G401.6 (cell line): ENCODE data around the gene TMEM37.

Source experiments
- FAIRE-seq: peaks from 2 replicates; lab custom pipeline; 2012; peaks lifted over from hg19 to GRCh38; lab: Jason Lieb, UNC

Gene TMEM37

DNA sequence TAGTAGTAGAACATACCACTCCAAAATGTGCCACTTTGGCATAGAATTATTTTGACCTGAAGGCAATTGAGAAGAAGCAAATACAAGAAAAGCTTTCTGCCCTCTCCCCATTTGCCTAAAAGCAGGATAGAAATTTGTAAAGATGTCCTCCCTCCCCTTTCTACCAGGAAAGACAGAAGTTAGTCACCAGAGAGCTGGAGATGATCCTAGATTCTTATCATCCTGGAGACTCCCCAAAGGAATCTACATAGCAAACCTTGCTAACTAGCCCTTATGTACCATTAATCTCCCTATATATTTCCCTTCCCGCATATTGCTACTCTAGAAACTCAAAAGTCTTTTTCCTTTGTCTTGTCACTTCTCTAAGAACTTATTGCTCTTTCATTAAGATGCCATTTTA is 12.6 kb upstream of the TMEM37 start:
- no peak for FAIRE-seq

DNA sequence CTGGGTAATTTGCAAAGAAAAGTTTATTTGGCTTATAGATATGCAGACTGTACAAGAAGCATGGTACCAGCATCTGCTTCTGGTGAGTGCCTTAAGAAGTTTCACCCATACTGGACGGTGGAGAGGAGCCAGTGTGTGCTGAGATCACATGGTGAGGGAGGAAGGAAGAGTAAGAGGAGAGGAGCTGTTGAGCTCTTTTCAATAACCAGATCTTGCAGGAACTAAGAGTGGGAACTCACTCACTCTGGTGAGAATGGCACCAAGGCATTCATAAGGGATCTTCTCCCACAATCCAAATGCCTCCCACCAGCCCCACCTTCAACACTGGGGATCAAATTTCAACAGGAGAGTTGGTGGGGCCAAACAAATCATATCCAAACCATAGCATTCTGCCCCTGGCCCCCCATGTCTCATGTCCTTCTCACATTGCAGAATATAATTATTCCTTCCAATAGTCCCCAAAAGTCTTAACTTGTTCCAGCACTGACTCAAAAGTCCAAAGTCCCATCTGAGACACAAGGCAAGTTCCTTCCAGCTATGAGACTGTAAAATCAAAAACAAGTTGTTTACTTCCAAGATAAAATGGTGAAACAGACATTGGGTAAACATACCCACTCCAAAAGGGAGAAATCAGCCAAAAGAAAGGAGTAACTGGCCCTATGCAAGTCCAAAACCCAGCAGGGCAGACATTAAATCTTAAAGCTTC is 11.7 kb upstream of the TMEM37 start:
- no peak for FAIRE-seq

DNA sequence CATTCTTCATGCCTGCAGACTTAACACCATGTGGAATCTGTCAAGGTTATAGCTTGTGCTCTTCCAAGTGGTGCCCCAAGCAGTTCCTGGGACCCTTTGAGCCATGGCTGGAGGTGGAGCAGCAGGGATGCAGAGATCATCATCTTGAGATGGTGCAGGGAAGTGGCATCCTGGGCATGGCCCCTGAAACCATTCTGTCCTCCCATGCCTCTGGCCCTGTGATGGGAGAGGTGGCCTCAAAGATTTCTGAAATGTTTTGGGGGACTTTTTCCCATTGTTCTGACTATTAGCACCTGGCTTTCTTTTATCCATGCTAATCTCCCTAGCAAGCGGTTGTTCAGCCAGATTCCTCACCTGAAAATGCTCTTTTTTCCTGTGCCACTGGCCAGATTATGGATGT is 10.3 kb upstream of the TMEM37 start:
- no peak for FAIRE-seq

DNA sequence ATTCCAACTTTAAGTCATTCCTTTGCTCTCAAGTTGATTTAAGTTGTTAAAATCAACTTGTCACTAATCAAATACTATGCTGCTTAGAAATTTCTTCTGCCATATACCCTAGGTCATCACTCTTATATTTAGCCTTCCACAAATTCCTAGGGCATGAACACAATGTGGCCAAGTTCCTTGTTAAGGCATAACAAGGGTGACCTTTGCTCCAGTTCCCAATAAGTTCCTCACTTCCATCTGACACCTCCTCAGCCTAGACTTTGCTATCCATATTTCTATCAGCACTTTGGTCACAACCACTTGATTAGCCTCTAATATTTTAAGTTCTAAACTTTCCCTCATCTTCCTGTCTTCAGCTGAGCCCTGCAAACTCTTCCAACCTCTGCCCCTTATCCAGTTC is 9.9 kb upstream of the TMEM37 start:
- no peak for FAIRE-seq

DNA sequence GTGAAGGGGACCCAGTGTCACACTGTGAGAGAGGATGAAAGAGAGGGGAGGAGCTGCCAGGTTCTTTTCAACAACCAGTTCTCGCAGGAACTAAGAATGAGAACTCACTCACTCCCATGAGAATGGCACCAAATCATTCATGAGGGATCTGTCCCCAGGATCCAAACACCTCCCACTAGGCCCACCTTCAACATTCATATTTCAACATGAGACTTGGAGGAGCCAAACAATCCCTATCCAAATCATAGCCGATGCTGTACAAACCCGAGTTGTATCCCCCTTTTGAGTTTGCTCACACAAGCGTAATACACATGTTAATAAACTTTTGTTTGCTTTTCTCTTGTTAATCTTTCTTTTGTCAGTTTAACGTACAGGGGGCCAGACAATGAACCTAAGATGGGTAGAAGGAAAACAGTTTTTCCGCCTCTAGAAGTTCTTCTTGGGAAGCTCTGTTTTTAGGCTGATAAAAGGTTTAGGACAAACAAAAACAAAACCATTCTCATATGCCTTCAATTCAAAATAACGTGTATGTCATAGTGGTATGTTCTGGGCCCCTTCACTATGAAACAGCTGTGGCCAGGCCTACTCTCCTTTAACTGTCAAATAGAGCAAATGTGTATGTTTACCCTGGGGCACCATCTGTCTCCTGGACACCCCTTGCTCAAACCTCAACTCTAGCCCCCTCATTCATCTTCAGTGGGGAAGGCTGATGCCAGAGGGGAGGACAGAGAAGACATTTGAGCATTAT is 9.1 kb upstream of the TMEM37 start:
- no peak for FAIRE-seq

DNA sequence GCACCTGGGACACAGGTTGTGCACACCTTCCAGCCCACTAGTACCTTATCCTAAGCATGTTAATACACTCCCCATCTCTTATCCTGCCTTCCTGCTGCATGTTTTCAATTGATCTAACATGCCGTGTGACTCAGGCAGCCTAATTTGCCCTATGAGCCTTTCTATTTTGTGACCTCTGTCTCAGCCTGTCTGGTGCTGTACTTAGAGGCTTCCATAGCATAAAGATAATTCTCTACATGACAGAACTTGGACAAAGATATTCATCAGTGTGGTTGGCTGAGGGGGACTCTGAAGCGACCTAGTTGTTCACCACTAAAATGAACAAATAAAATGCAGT is 8.6 kb upstream of the TMEM37 start:
- no peak for FAIRE-seq

DNA sequence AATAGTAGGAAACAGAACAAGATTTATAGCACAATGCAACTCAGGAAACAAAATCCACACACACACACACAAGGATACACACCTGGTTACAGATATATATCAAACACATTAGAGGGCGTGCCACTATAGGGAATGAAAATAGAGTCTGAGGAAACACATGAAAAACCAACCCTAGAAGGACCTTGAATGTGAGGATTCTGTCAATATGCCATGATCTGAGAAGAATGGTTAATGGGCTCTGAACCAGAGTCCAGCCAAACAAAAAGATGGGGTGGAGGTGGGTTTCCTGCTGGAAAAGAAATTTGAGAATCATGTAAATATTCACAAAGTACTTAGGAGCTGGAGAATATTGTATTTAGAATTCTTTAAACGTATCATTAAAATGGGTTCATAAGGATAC is 7.8 kb upstream of the TMEM37 start:
- FAIRE-seq = no peak

DNA sequence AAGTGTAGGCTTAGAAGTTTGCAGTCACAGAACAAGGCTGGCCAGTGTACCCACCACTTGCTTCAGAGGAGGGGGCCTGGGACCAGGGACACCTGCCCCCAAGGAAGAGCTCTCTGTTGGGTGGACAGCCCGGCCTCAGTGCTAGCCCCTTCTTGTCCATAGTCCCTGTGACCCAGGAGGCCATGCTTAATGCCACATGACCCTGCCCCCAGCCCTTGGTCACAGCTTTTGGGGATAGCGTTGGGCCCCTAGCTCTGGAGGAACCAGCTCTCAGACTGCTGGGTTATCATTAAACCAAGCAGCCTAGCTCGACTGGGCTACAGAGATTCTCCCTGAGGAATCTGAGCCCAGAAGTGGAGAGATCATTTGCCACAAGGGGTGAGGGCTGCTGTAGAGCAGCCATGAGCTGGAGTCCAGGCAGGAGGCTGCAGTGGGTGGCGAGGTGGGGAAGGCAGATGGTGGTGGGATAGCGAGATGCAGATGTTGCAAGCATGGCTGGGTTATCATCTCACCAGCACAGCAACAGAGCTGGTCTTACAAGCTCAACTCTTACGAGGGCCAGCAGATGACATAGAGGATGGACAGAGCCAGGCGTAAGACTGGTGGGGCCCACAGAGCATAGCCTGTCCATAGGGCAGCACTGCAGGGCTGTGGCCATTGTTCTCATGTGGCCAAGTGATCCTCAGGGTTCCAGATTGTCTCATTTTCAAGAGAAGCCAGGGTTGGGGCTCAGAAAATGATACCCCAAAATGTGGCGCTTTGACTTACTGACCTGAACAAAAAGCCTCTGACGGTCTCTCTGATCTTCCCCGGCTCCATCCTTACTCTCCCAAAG is 7.2 kb upstream of the TMEM37 start:
- FAIRE-seq = no peak

DNA sequence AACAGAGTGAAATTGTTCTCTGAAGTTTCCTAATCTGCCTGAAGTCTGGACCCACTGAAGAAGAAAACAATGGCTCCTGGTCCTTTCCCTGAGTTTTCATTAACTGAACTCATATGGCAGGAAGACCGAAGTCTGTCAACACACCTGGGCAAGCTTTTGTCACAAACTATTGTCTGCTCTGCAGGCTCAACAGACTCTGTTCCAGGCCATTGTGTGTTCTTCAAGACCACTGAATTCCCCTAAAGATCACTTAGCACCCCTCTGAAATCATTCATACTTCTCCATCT is 6.6 kb upstream of the TMEM37 start:
- FAIRE-seq = no peak

DNA sequence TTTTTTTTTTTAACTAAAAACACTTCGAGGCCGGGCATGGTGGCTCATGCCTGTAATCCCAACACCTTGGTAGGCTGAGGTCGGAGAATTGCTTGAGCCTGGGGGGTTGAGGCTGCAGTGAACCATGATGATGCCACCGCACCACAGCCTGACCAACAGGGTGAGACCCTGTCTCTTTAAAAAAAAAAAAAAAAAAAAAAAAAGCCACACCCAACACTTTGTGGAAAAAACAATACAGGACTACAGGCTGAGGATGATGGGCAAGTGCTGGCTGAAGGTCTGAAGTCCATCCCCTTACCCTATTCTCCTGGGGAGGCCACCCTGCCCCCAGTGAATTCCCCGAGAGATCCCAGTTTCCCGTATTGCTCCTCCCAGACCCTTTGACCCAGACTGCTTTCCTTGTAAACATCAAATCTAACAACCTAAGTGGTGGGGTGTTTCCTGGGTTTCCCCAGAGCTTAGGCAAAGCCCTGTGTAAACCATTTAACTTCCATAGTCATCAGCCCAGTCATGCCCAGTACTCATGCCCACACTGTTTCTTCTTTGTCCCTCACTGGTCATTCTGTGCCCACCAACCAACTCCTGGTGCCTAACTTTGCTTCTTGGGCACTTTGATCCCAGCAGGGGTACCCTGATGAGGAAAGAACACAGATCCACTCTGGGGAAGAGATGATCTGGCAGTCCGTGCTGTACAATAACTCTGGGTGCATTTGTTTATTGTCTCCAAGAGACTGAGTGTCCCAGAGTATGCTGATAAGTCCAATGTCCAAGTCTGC is 5.8 kb upstream of the TMEM37 start:
- FAIRE-seq = no peak

DNA sequence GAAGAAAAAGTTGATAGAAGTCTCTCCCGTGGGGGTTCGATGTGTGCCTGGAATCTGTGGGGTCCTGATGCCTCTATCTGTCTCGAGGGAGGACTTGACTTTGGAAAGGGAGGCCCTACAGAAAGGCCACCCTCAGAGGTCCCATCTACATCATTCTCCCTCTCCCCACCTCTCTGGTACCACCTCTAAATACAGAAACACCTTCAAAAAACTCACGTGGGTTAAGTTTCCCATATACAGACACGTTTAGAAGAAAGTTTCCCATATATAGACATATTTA is 5.3 kb upstream of the TMEM37 start:
- FAIRE-seq = no peak

DNA sequence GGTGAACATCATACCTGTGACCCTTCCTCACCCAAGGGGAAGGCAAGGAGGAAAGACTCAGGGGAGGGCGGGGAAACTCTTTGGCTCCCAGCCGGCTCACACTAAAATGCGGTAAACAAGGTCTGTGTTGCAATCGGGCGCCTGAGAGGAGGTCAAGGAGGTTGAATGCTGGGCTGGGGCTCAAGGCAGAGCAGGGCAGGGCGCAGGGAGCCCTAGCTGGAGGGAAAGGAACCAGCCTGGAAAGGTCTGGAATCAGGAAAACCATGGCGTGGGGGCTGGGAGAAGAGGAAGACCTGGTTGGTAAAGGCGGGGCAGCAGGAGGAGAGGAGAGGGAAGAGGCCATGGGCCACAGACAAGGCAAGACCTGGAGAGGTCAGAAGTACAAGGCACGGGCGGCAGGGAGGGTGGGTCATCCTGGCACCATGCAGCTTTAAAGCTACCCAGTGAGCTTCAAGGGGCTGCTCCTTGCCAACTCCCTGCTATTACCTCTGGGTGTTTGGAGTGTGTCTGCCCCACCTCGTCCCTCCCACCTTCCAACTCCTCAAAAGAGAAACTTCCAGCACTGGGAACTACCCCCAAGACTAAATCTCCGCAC is 4.8 kb upstream of the TMEM37 start:
- FAIRE-seq = no peak

DNA sequence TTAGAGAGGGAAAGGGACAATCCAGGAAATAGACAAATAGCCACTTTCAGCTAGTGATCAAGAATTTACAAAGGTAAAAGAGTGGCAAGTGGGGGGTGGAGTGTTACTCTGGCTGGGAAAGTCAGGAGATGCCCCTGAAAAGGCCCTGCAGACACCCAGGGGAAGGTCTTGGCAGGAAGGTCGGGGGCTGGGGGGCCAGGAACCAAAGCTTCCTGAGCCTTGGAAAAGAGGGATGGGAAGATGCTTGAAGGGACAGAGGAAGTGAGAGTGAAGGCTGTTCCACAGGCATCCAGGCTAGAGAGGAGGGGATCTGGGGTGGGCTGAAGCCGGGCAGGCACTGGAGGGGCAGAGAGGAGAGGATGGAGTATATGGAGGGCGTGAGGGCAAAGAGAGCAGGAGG is 3.9 kb upstream of the TMEM37 start:
- no peak for FAIRE-seq

DNA sequence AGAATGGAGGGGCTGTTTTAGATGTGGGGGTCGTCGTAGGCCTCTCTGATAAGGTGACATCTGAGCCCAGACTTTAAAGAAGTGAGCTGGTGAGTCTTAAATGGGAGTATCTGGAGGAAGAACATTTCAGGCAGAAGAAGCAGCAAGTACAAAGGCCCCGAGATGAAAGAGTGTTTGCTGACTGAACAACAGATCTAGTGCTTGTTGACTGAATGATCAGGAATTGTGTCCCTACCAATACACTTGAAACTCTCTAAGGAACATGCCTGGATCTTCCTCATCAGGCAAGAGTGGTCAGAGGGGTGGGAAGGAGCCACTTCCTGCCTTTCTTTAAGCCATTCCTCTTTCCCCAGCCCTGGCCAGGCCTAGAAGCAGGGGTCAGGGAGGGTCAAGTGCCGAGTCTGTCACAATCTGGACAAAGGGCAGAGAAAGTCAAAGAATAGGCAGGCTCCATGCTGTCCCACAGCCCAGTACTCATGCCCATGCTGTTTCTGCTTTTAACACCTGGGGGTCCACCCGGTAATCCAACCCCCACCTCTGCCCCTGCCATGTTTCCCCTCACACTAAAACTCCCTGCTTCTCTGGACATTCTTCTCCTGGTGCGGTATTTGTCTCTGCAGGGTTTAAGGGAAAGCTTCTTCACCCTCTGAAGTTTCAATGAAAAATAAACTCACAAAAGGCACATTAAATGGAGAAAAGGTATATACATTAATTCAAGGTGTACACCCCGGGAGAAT is 3.0 kb upstream of the TMEM37 start:
- FAIRE-seq = no peak

DNA sequence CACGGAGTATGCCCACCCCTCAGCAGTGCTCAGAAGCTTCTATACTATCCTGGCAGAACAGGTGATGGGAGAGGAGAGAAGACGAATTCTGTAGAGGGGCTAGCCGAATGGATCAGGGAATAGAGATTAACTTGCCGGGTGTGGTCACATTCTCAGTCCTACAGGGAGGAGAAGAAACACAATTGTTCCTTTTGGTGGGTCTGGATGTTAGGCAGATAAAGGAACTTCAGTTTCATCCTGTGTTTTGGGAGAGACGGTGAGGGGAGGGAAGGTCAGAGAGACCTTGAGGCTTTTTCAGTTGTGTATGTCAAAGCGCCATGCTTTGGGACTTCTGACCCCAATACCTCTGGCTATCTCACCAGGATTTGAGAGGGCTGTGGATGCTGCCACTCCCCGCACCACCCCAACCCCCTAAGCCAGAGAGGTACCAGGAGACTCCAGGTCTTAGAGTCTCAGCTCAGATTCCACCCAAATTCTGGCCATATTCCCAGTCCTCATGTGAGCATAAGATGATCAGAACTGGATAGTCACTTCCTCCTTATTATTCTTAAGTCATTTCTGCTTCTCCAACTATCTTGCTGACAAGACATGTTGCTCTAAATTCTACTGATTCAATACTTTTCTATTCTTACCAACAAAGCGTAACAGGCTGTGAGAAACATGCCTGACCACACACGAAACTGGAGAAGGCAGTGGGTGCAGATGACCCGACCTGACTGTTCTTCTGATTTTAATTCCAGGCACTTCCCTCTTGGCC is 2.3 kb upstream of the TMEM37 start:
- FAIRE-seq = no peak

DNA sequence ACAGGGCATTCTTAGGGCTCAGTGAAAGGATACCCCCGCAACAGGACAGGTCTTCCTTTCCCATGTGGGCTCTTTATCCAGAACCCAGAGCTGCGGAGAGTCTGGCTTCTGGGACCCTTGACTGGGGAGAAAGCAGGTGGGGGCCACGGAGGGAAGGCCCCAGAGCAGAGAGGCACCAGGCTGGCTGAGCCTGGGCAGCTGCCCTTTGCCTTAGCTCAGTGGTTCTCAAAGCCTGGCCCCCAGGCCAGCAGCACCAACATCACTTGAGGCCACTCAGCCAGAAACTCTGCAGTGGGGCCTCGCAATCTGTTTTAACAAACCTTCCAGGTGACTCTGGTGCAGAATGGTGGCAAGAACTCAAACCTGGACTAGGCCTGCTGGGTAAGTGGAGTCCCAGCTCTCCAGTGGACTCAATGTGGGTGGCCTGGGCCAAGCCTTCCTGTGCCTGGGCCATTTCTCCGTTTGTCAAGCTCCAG is 1.6 kb upstream of the TMEM37 start:
- no peak for FAIRE-seq

DNA sequence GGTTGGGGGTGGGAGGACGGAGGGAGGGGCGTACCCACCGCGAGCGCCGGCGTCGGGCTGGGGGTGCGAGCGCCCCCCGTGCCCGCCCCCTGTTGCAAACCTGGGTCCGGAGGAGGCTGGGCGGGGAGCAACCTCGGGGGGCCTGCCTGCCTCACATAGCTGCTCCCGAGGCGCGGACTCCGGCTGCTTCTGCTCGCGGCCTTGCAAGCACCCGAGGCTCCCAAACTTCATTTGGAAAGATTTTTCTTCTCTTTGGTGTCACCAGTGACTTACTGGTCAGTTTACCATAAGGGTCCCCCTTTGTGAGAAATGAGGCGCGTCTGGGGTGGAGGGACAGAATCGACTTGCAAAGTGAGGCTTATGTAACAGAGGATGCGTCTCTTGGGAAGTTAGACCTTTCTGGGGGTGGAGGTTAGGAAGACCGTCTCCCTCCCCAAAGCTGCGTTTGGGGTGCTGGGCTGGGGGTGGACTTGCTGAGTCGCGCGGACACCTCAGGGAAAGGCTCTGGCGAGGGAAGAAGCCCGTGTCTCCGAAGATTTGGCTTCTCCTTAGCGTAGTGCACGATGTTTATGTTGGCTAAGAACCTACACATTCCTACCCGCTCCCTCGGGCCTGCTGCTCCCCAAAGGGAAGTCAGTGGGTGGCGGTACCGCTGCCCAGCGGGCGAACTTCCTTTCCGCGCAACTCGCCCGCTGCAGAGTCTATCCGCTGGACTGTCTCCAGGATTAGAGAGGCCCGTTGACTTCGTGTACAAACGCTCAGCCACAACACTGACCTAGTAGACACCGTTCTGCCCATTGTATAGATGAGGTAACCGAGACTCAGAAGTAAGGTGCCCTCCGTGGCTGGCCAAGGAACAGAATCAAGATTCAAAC is 559 bp downstream of the TMEM37 start:
- no peak for FAIRE-seq

DNA sequence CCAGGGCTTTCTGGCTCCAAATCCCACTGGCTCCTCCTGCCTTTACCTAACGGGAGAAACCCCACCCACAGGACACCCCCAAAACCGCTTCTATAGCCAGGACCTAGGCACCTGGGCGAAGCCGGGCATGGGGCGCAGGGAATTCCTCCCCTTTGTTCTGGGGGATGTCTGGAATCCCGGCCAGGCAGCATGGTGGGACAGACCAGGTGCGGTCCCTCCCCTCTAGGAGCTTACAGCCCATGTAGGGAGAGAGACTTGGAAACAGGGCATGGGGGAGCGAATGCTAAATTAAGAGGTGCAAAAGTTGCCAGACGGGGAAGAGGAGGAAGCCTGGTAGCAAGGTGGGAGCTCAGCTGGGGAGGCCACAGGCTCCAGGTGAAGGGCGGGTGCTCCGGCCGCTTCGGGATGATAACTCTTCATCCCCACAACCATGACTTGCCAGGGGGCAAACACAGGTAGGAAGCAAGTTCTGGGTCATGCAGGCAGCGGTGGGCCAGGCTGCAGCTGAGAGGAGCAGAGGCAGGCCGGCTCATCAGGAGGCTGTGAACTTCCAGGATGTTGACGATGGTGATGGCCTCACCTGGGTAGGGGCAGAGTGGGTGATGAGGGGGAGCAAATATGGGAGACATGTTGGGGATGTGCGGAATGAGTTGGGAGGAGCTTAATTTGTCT is 1.3 kb downstream of the TMEM37 start:
- no peak for FAIRE-seq

DNA sequence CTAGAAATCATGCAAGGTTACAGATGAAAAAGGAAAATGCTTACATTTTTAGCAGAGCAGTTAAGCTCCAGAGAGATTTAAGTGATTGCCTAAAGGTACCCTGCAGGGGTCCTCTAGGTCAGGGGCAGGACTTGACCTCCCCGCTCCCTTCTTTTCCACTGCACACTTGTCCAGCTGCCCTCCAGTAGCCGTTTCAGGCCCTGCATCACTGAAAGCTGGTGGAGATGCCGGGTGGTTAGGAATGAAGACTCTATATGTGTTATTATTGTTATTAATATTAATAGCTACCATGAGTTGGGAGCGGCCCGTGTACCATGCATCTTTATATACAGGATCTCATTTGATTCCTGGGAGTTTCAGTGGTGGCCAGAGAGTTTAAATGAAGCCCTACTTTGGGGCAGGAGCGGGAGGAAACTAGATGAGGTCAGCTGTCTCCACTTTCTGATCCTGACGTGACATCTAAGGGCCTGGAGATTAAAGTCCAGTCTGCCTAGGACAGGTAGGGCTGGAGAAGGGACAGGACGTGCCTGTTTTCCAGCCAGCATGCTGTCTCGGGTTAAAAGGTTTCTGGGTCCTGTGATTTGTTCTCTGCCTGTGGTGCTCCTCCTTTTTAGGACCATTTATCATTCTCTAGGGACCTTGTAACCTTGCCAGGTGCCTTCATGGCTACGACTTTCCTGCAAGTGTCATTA is 2.1 kb downstream of the TMEM37 start:
- no peak for FAIRE-seq
